Peyer's patch (tissue), 4 donors: ENCODE results near the gene DOCK2. TPM values are rescaled to one million over a fixed set of nuclear protein-coding genes. Genes with fewer than 3 reads are reported as not detected.
"Not testable (repeated sequence)": the region's sequence is repeated elsewhere in the genome, so short reads cannot be mapped to it uniquely, and the experiment has no call there.

Experiments used
- DNase-seq, 3 donors: peaks; one replicate each; pipeline ENCODE4 v3.0.0-alpha.2; 2017 to 2019
- H3K27ac ChIP-seq, 4 donors: fragments of 200-600 bp; sonication (generic); one replicate each; pipeline ENCODE4 v1.5.1; 2016 to 2019
- H3K27me3 ChIP-seq, 2 donors: fragments of 200-600 bp; sonication (generic); one replicate each; pipeline ENCODE4 v1.5.1; 2019
- H3K36me3 ChIP-seq, 3 donors: fragments of 200-600 bp; sonication (generic); one replicate each; pipeline ENCODE4 v1.5.1; 2016 to 2019
- H3K4me1 ChIP-seq, 4 donors: fragments of 200-600 bp; sonication (generic); one replicate each; pipeline ENCODE4 v1.5.1; 2016 to 2019
- H3K4me3 ChIP-seq, 4 donors: fragments of 200-600 bp; sonication (generic); 1 replicate in 3 of 4; 2 replicates in 1 of 4; pipeline ENCODE4 v1.5.1; 2016 to 2019; ENCODE audit warnings: mild to moderate bottlenecking in 1 of 4
- H3K9me3 ChIP-seq, 4 donors: fragments of 200-600 bp; sonication (generic); one replicate each; pipeline ENCODE4 v1.5.1; 2016 to 2019; ENCODE audit warnings: mild to moderate bottlenecking in 1 of 4
- POLR2A ChIP-seq, 2 donors: fragments of 450-650 bp; IDR thresholded peaks; one replicate each; pipeline ENCODE4 v1.5.1; 2017; ENCODE audit warnings: antibody characterized with exemption in 2 of 2, mild to moderate bottlenecking in 2 of 2, moderate library complexity in 2 of 2
- total RNA-seq, 4 donors: library from RNA; depleted of rRNA; stranded (reverse); fragments of >200 nt; gene quantifications; one replicate each; pipeline ENCODE4 v1.1.0, GENCODE V29; 2016
- TF ChIP-seq, protein P1 (sequence below), 6 experiments: fragments of 450-650 bp in 4 of 6; fragments of 200-600 bp in 2 of 6; sonication (generic) in 1 of 6; IDR thresholded peaks; one replicate each; pipeline ENCODE4 v1.5.1; 2017 to 2019; ENCODE audit warnings: antibody characterized with exemption in 6 of 6, mild to moderate bottlenecking in 3 of 6, moderate library complexity in 1 of 6

The DOCK2 gene
- total RNA-seq, 4 donors from 2014 or later, result 13.8 to 200 (median 17.8) TPM

GRCh38 chr5:169760229-169760628 is 123.2 kb downstream of the DOCK2 start:
- Histone ChIP-seq H3K27me3 (no peaks in the 10 kb centered on the region), H3K36me3 (no peaks in the 10 kb centered on the region), H3K27ac (no peak overlapping the region), H3K4me3 (no peak overlapping the region), H3K9me3 (no peaks in the 10 kb centered on the region), H3K4me1 (no peaks in the 10 kb centered on the region)
- no peak for DNase-seq
- TF ChIP-seq, protein P1, sequence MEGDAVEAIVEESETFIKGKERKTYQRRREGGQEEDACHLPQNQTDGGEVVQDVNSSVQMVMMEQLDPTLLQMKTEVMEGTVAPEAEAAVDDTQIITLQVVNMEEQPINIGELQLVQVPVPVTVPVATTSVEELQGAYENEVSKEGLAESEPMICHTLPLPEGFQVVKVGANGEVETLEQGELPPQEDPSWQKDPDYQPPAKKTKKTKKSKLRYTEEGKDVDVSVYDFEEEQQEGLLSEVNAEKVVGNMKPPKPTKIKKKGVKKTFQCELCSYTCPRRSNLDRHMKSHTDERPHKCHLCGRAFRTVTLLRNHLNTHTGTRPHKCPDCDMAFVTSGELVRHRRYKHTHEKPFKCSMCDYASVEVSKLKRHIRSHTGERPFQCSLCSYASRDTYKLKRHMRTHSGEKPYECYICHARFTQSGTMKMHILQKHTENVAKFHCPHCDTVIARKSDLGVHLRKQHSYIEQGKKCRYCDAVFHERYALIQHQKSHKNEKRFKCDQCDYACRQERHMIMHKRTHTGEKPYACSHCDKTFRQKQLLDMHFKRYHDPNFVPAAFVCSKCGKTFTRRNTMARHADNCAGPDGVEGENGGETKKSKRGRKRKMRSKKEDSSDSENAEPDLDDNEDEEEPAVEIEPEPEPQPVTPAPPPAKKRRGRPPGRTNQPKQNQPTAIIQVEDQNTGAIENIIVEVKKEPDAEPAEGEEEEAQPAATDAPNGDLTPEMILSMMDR (IDR thresholded peaks at IDR 0.05), result no peak
- no peak for TF ChIP-seq POLR2A (IDR thresholded peaks at IDR 0.05)

GRCh38 chr5:169762338-169763095 is 125.4 kb downstream of the DOCK2 start:
- DNase-seq, result no peak
- Histone ChIP-seq H3K27ac (no peak overlapping the region), H3K9me3 (no peaks in the 10 kb centered on the region), H3K36me3 (no peaks in the 10 kb centered on the region), H3K4me1 (no peaks in the 10 kb centered on the region), H3K27me3 (no peaks in the 10 kb centered on the region), H3K4me3 (no peak overlapping the region)
- TF ChIP-seq, protein P1 (IDR thresholded peaks at IDR 0.05), result no peak
- no peak for TF ChIP-seq POLR2A (IDR thresholded peaks at IDR 0.05)

- no peaks in the 10 kb centered on the region for H3K36me3 ChIP-seq
Measured at GRCh38 chr5:169763376-169764017, 126.4 kb downstream of the DOCK2 start.

GRCh38 chr5:169764018-169764378 is 126.9 kb downstream of the DOCK2 start:
- no peak for TF ChIP-seq POLR2A (IDR thresholded peaks at IDR 0.05)
- TF ChIP-seq, protein P1 (IDR thresholded peaks at IDR 0.05), result no peak
- no peaks in the 10 kb centered on the region for H3K9me3 ChIP-seq
- H3K4me3 ChIP-seq, result no peak overlapping the region
- no peak for DNase-seq
- H3K27me3 ChIP-seq, result no peaks in the 10 kb centered on the region
- no peaks in the 10 kb centered on the region for H3K4me1 ChIP-seq
- H3K36me3 ChIP-seq, result no peaks in the 10 kb centered on the region
- H3K27ac ChIP-seq, result no peak overlapping the region

More at GRCh38 chr5:169763376-169764017, 126.4 kb downstream of the DOCK2 start:
- Histone ChIP-seq H3K9me3 (no peaks in the 10 kb centered on the region), H3K4me1 (no peaks in the 10 kb centered on the region), H3K27me3 (no peaks in the 10 kb centered on the region), H3K4me3 (no peak overlapping the region), H3K27ac (no peak overlapping the region)
- TF ChIP-seq POLR2A (IDR thresholded peaks at IDR 0.05), result no peak
- TF ChIP-seq, protein P1 (IDR thresholded peaks at IDR 0.05), result no peak
- no peak for DNase-seq

DNA sequence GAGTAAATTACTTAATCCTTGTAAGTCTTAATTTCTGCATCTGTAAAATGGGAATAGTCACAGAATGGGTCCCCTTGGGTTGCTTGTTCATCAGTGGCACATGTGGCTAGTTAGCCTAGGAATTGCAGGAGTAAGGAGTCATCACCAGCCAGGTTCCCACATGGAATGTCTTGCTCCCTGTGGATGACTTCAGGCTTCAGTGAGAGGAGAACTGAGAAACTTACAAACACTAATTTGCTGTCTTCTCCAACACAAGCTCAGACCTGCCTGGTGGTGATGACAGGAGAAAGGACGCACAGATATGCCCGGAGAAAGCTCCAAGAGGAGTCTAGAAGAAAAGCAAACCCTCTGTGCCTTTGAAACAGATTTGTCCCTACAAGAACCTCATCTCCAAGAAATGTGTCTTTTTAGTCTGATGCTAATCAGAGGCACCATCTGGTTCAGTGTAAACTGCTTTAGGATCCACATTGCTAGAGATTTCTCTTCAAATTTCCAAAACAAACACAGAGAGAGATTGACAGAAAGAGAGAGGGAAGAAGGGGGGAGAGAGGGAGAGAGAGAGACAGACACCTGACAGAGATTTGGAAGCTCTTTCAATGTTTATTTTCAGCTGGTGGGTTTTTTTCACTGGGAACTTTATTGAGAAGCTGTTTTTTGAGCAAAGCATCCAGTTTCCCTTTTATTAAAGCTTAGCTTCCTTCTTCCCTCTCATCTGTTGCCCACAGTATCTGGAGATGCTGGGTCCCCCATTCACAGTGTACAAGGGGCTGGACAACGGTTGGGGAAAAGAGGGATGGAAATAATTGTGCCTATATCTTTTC is 128.3 kb downstream of the DOCK2 start:
- no peaks in the 10 kb centered on the region for H3K4me1 ChIP-seq
- H3K27ac ChIP-seq, result no peak overlapping the region
- DNase-seq, result no peak
- TF ChIP-seq, protein P1 (IDR thresholded peaks at IDR 0.05), result no peak
- no peaks in the 10 kb centered on the region for H3K9me3 ChIP-seq
- no peak overlapping the region for H3K4me3 ChIP-seq
- H3K36me3 ChIP-seq, result no peaks in the 10 kb centered on the region
- no peaks in the 10 kb centered on the region for H3K27me3 ChIP-seq

GRCh38 chr5:169766943-169767342 is 129.9 kb downstream of the DOCK2 start:
- not testable (repeated sequence) for DNase-seq, H3K36me3 ChIP-seq, H3K27me3 ChIP-seq, H3K4me1 ChIP-seq, H3K4me3 ChIP-seq, H3K27ac ChIP-seq, H3K9me3 ChIP-seq
